ENCODE measurements around the gene E2F2. TPM values are rescaled to one million over a fixed set of nuclear protein-coding genes. Genes with fewer than 3 reads are reported as not detected.

The E2F2 gene
- total and polyA plus RNA-seq, 2 of the 13 experiments (the other 11 are each of a cell fraction or from before 2014, with no cell fraction given): 0.65 to 6.6 TPM

DNA sequence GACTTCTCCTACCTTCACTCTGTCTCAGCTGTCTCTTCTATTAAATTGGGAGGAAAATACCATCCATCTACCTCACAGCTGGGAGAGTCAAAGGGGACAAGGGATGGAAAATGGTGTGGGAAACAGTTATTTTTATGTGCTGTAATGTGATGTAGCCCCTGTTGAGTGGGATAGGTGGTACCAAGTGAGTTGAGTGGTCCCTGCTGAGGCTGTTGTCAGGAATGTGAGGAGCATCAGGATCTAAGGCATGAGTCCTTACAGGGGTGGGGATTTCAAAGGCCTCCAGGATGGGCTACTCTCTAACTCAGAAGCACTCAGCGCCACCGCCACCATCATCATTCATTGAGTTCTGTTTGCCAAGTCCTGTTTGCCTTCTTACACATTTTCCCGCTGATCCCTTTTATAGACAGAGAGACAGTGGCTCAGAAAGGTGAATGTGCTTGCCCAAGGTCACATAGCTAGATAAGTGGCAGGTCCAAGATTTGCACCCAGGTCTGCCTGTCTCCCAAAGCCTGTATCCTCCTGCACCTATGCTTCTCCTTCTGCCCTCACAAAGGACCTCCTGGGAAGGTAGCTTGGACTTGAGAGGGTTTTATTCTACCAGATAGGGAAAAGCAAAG, 32.8 kb upstream of the E2F2 start (continued):
- TF ChIP-seq ZNF318 (CRISPR knock-in tag; IDR thresholded peaks at IDR 0.05): no peak
- TF ChIP-seq, protein P1, sequence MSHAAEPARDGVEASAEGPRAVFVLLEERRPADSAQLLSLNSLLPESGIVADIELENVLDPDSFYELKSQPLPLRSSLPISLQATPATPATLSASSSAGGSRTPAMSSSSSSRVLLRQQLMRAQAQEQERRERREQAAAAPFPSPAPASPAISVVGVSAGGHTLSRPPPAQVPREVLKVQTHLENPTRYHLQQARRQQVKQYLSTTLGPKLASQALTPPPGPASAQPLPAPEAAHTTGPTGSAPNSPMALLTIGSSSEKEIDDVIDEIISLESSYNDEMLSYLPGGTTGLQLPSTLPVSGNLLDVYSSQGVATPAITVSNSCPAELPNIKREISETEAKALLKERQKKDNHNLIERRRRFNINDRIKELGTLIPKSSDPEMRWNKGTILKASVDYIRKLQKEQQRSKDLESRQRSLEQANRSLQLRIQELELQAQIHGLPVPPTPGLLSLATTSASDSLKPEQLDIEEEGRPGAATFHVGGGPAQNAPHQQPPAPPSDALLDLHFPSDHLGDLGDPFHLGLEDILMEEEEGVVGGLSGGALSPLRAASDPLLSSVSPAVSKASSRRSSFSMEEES (CRISPR knock-in tag; IDR thresholded peaks at IDR 0.05): no peak
- TF ChIP-seq, protein P2, sequence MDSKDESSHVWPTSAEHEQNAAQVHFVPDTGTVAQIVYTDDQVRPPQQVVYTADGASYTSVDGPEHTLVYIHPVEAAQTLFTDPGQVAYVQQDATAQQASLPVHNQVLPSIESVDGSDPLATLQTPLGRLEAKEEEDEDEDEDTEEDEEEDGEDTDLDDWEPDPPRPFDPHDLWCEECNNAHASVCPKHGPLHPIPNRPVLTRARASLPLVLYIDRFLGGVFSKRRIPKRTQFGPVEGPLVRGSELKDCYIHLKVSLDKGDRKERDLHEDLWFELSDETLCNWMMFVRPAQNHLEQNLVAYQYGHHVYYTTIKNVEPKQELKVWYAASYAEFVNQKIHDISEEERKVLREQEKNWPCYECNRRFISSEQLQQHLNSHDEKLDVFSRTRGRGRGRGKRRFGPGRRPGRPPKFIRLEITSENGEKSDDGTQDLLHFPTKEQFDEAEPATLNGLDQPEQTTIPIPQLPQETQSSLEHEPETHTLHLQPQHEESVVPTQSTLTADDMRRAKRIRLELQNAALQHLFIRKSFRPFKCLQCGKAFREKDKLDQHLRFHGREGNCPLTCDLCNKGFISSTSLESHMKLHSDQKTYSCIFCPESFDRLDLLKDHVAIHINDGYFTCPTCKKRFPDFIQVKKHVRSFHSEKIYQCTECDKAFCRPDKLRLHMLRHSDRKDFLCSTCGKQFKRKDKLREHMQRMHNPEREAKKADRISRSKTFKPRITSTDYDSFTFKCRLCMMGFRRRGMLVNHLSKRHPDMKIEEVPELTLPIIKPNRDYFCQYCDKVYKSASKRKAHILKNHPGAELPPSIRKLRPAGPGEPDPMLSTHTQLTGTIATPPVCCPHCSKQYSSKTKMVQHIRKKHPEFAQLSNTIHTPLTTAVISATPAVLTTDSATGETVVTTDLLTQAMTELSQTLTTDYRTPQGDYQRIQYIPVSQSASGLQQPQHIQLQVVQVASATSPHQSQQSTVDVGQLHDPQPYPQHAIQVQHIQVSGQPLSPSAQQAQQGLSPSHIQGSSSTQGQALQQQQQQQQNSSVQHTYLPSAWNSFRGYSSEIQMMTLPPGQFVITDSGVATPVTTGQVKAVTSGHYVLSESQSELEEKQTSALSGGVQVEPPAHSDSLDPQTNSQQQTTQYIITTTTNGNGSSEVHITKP (CRISPR knock-in tag; IDR thresholded peaks at IDR 0.05; ENCODE audit: low read depth): no peak
- no peak for TF ChIP-seq NCOA5 (CRISPR knock-in tag; IDR thresholded peaks at IDR 0.05)
- peak; percentile 82 for TF ChIP-seq HDAC2 (CRISPR knock-in tag; IDR thresholded peaks at IDR 0.05)
- TF ChIP-seq RXRA (CRISPR knock-in tag; IDR thresholded peaks at IDR 0.05): peak; percentile 54; the same call in 1 of the 2 replicates
- TF ChIP-seq ZSCAN25 (CRISPR knock-in tag; IDR thresholded peaks at IDR 0.05): no peak
- no peak for TF ChIP-seq PHF8 (CRISPR knock-in tag; IDR thresholded peaks at IDR 0.05)
- TF ChIP-seq EZH2 (conservative IDR thresholded peaks at IDR 0.05; ENCODE audit: low read depth, low read length): no peak
- TF ChIP-seq CHCHD3 (CRISPR knock-in tag; IDR thresholded peaks at IDR 0.05): 0 out of 2 replicates have a peak, but pooled peaks have one; percentile 61
- TF ChIP-seq, protein P3, sequence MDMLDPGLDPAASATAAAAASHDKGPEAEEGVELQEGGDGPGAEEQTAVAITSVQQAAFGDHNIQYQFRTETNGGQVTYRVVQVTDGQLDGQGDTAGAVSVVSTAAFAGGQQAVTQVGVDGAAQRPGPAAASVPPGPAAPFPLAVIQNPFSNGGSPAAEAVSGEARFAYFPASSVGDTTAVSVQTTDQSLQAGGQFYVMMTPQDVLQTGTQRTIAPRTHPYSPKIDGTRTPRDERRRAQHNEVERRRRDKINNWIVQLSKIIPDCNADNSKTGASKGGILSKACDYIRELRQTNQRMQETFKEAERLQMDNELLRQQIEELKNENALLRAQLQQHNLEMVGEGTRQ (IDR thresholded peaks at IDR 0.05; ENCODE audit: low read depth, low read length): no peak
- TF ChIP-seq, protein P3 (CRISPR knock-in tag; IDR thresholded peaks at IDR 0.05; ENCODE audit: borderline replicate concordance): no peak

All from HepG2 (cell line).